D721Med (cell line): Measurements from ENCODE around the gene NPAS2.

Experiments
- DNase-seq: peaks from one replicate; pipeline ENCODE4 v3.0.0; 2011; ENCODE audit warnings: low spot score; ENCODE audit not compliant: insufficient read length
- FAIRE-seq: peaks from 2 replicates; lab custom pipeline; 2011; peaks lifted over from hg19 to GRCh38; lab: Jason Lieb, UNC
- CTCF ChIP-seq: IDR thresholded peaks from 2 replicates; pipeline ENCODE4 v1.5.1; 2012; ENCODE audit warnings: mild to moderate bottlenecking, control low read depth; ENCODE audit not compliant: insufficient read depth; ENCODE audit errors: missing control alignments

The NPAS2 gene

GRCh38 chr2:101007415-101008345 is 187.7 kb downstream of the NPAS2 start:
- TF ChIP-seq CTCF, result no peak
- DNase-seq, result no peak
- no peak for FAIRE-seq

- TF ChIP-seq CTCF, result no peak
- no peak for FAIRE-seq
- DNase-seq, result no peak
Measured at GRCh38 chr2:101011152-101011551, 191.2 kb downstream of the NPAS2 start.

GRCh38 chr2:101012054-101012705 is 192.2 kb downstream of the NPAS2 start:
- FAIRE-seq (no peak), DNase-seq (no peak)
- TF ChIP-seq CTCF, result no peak

GRCh38 chr2:101012706-101013181 is 192.8 kb downstream of the NPAS2 start:
- peak; percentile 68 for TF ChIP-seq CTCF
- FAIRE-seq (no peak), DNase-seq (no peak)

- no peak for TF ChIP-seq CTCF
- no peak for FAIRE-seq
- DNase-seq, result no peak
Measured at GRCh38 chr2:101014264-101014857, 194.4 kb downstream of the NPAS2 start.

- no peak for DNase-seq
- FAIRE-seq, result no peak
Measured at GRCh38 chr2:101017371-101017770, 197.4 kb downstream of the NPAS2 start.

More at GRCh38 chr2:101017371-101017770, 197.4 kb downstream of the NPAS2 start:
- no peak for TF ChIP-seq CTCF
